ENCODE data around the gene EVPL.

The EVPL gene

GRCh38 chr17:76038050-76038449 lies 10.9 kb upstream of the EVPL start:
- no peak for DNase-seq
- Histone ChIP-seq H3K36me3 (replicated peaks) (peaks cover 50% of the 10 kb centered on the region), H3K27ac (no peak overlapping the region), H3K4me3 (ENCODE audit: low read depth, low read length) (no peak overlapping the region), H3K27me3 (replicated peaks) (no peaks in the 10 kb centered on the region)
- in situ Hi-C loops (cut with HindIII; ENCODE audit: low pct_ligation_motif_present, low sequenced_read_pairs) = no loop called here
- no peak for TF ChIP-seq CTCF (IDR thresholded peaks at IDR 0.05; ENCODE audit: low read depth, low read length, missing control alignments)

GRCh38 chr17:76036497-76037261 lies 9.6 kb upstream of the EVPL start:
- in situ Hi-C loops (cut with HindIII; ENCODE audit: low pct_ligation_motif_present, low sequenced_read_pairs) = no loop called here
- no peak for DNase-seq
- Histone ChIP-seq H3K27ac (no peak overlapping the region), H3K4me3 (ENCODE audit: low read depth, low read length) (no peak overlapping the region), H3K36me3 (replicated peaks) (peaks cover 40% of the 10 kb centered on the region), H3K27me3 (replicated peaks) (no peaks in the 10 kb centered on the region)
- TF ChIP-seq CTCF (IDR thresholded peaks at IDR 0.05; ENCODE audit: low read depth, low read length, missing control alignments) = no peak

- H3K4me3 ChIP-seq (ENCODE audit: low read depth, low read length) = no peak overlapping the region
- in situ Hi-C loops (cut with HindIII; ENCODE audit: low pct_ligation_motif_present, low sequenced_read_pairs) = no loop called here
- H3K27me3 ChIP-seq (replicated peaks) = no peaks in the 10 kb centered on the region
- no peak for TF ChIP-seq CTCF (IDR thresholded peaks at IDR 0.05; ENCODE audit: low read depth, low read length, missing control alignments)
- peaks cover 20% of the 10 kb centered on the region for H3K36me3 ChIP-seq (replicated peaks)
- no peak overlapping the region for H3K27ac ChIP-seq
- DNase-seq = no peak
Measured at GRCh38 chr17:76034428-76035350, 7.6 kb upstream of the EVPL start.

DNA sequence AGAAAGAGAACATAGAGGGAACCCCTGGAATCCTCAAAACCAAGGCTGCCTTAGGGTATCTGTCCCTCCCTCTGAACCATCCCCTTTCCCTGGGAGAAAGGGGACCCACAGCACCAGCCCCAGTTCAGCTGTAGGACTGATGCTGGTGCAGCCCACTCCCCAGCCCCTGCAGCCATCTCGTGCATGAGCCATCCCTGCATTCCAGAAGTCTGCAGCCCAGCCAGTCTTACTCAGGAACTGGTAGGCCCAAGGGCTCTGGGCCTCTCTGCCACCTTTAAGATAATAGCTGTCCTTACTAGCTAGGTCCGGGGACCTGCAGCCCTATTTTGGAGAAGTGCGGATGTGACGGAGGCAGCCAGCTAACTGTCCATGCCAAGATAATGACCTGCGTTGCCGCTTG lies 6.0 kb upstream of the EVPL start:
- in situ Hi-C loops (cut with HindIII; ENCODE audit: low pct_ligation_motif_present, low sequenced_read_pairs) = no loop called here
- DNase-seq = no peak
- H3K27ac ChIP-seq = no peak overlapping the region
- H3K4me3 ChIP-seq (ENCODE audit: low read depth, low read length) = no peak overlapping the region
- H3K36me3 ChIP-seq (replicated peaks) = peaks cover 4% of the 10 kb centered on the region
- TF ChIP-seq CTCF (IDR thresholded peaks at IDR 0.05; ENCODE audit: low read depth, low read length, missing control alignments) = no peak
- no peaks in the 10 kb centered on the region for H3K27me3 ChIP-seq (replicated peaks)

GRCh38 chr17:76032780-76033108 lies 5.6 kb upstream of the EVPL start:
- DNase-seq = no peak
- no peak for TF ChIP-seq CTCF (IDR thresholded peaks at IDR 0.05; ENCODE audit: low read depth, low read length, missing control alignments)
- Histone ChIP-seq H3K27ac (no peak overlapping the region), H3K36me3 (replicated peaks) (peaks cover under 1% of the 10 kb centered on the region), H3K4me3 (ENCODE audit: low read depth, low read length) (no peak overlapping the region), H3K27me3 (replicated peaks) (no peaks in the 10 kb centered on the region)
- in situ Hi-C loops (cut with HindIII; ENCODE audit: low pct_ligation_motif_present, low sequenced_read_pairs) = no loop called here

Measured in brain microvascular endothelial cell (primary cell).